Measurements from ENCODE around the gene PRR20B.
"Not testable (repeated sequence)": the region's sequence is repeated elsewhere in the genome, so short reads cannot be mapped to it uniquely, and the experiment has no call there.

PRR20B gene

GRCh38 chr13:57147188-57147587, at the start of gene PRR20B:
TSS of gene PRR20B (plus strand) at chr13:57147488. CDS start at chr13:57147875, 387 bp downstream.
- DNase-seq (ENCODE audit: low read depth in 2 of 2), result not testable (repeated sequence)

- no peak for DNase-seq (ENCODE audit: low read depth in 2 of 2)
Measured at GRCh38 chr13:57114945-57115344, 32.3 kb upstream of the PRR20B start.

- no peak for DNase-seq (ENCODE audit: low read depth in 2 of 2)
Measured at GRCh38 chr13:57123681-57124080, 23.6 kb upstream of the PRR20B start.

GRCh38 chr13:57128909-57129308, 18.4 kb upstream of the PRR20B start:
- no peak for DNase-seq (ENCODE audit: low read depth in 2 of 2)

GRCh38 chr13:57136093-57136492, 11.2 kb upstream of the PRR20B start:
- no peak for DNase-seq (ENCODE audit: low read depth in 2 of 2)

GRCh38 chr13:57137585-57137984, 9.7 kb upstream of the PRR20B start:
- no peak for DNase-seq (ENCODE audit: low read depth in 2 of 2)

GRCh38 chr13:57138988-57139387, 8.3 kb upstream of the PRR20B start:
- DNase-seq (ENCODE audit: low read depth in 2 of 2), result no peak

- DNase-seq (ENCODE audit: low read depth in 2 of 2), result not testable (repeated sequence)
Measured at GRCh38 chr13:57139781-57140180, 7.5 kb upstream of the PRR20B start.

- DNase-seq (ENCODE audit: low read depth in 2 of 2), result not testable (repeated sequence)
Measured at GRCh38 chr13:57140235-57140968, 6.9 kb upstream of the PRR20B start, which contains the start of gene PRR20A. TSS of gene PRR20A (plus strand) at chr13:57140918. CDS start at chr13:57141305, 387 bp downstream.

GRCh38 chr13:57148106-57148505, 818 bp downstream of the PRR20B start:
- not testable (repeated sequence) for DNase-seq (ENCODE audit: low read depth in 2 of 2)

- not testable (repeated sequence) for DNase-seq (ENCODE audit: low read depth in 2 of 2)
Measured at GRCh38 chr13:57153761-57154160, 6.5 kb downstream of the PRR20B start, which contains the start of gene PRR20C. TSS of gene PRR20C (plus strand) at chr13:57154061. CDS start at chr13:57154448, 387 bp downstream.

- DNase-seq (ENCODE audit: low read depth in 2 of 2), result not testable (repeated sequence)
Measured at GRCh38 chr13:57160332-57160731, 13.0 kb downstream of the PRR20B start, which contains the start of gene PRR20D. TSS of gene PRR20D (plus strand) at chr13:57160632. CDS start at chr13:57161019, 387 bp downstream.

- DNase-seq (ENCODE audit: low read depth in 2 of 2), result not testable (repeated sequence)
Measured at GRCh38 chr13:57166897-57167296, 19.6 kb downstream of the PRR20B start, which contains the start of gene PRR20E. TSS of gene PRR20E (plus strand) at chr13:57167197. CDS start at chr13:57167584, 387 bp downstream.

GRCh38 chr13:57191667-57192066, 44.4 kb downstream of the PRR20B start:
- no peak for DNase-seq (ENCODE audit: low read depth in 2 of 2)

Data from stimulated activated CD4-positive, alpha-beta T cell treated with anti-CD3 and anti-CD28 coated beads, Interleukin-12 subunit alpha, Interleukin-12 subunit beta, amount 100 ng/mL, for 24 hours (primary cell).